SU-DHL-6 (cell line): ENCODE data around the gene SPNS2.

Experiments used
- H2AFZ ChIP-seq: fragments of 200-600 bp; sonication (generic); 2 replicates; pipeline ENCODE4 v1.6.1; 2014; ENCODE audit warnings: low read depth, mild to moderate bottlenecking, moderate library complexity, mixed read lengths, antibody characterized with exemption, low read length; ENCODE audit not compliant: severe bottlenecking
- H3F3A ChIP-seq: fragments of 200-600 bp; shearing (Covaris generic); 2 replicates; pipeline ENCODE4 v1.6.0; 2016; ENCODE audit warnings: antibody characterized with exemption, mild to moderate bottlenecking; ENCODE audit not compliant: insufficient read depth
- H3K27ac ChIP-seq: fragments of 200-600 bp; sonication (generic); 2 replicates; pipeline ENCODE4 v1.5.1; 2016; ENCODE audit warnings: low read depth, mild to moderate bottlenecking, low read length, moderate library complexity, mixed read lengths
- H3K27me3 ChIP-seq: fragments of 200-600 bp; sonication (generic), shearing (Covaris generic); 2 replicates; pipeline ENCODE4 v1.6.0; 2014; ENCODE audit warnings: mild to moderate bottlenecking, low read length
- H3K36me3 ChIP-seq: fragments of 200-600 bp; sonication (generic); 2 replicates; pipeline ENCODE4 v1.6.1; 2014; ENCODE audit warnings: mild to moderate bottlenecking, low read length, mixed read lengths
- H3K4me2 ChIP-seq: fragments of 300-600, 200-600 bp; shearing (Covaris generic), sonication (generic); 2 replicates; pipeline ENCODE4 v1.6.0; 2014; ENCODE audit warnings: low read length, low read depth, mild to moderate bottlenecking; ENCODE audit not compliant: poor library complexity, severe bottlenecking
- H3K4me3 ChIP-seq: fragments of 200-600 bp; sonication (generic); 2 replicates; pipeline ENCODE4 v1.5.1; 2014; ENCODE audit warnings: antibody characterized with exemption, low read length, mild to moderate bottlenecking, mixed read lengths; ENCODE audit not compliant: insufficient read depth, poor library complexity, severe bottlenecking
- H3K79me2 ChIP-seq: fragments of 200-600 bp; sonication (generic); 2 replicates; pipeline ENCODE4 v1.6.1; 2014; ENCODE audit warnings: mild to moderate bottlenecking, low read length, moderate library complexity; ENCODE audit not compliant: insufficient read depth
- H3K9ac ChIP-seq: fragments of 200-600 bp; sonication (generic); 2 replicates; pipeline ENCODE4 v1.7.0; 2014; ENCODE audit warnings: mild to moderate bottlenecking, low read length
- H3K9me2 ChIP-seq: fragments of 200-600 bp; sonication (generic); replicated peaks from 2 replicates; pipeline ENCODE4 v1.6.1; 2014; ENCODE audit warnings: low read length; ENCODE audit not compliant: insufficient read depth
- H3K9me3 ChIP-seq: fragments of 200-600 bp; sonication (generic); 2 replicates; pipeline ENCODE4 v1.6.1; 2014; ENCODE audit warnings: low read length, mixed read lengths; ENCODE audit not compliant: insufficient read depth
- H4K20me1 ChIP-seq: fragments of 200-600 bp; sonication (generic); 2 replicates; pipeline ENCODE4 v1.6.1; 2014; ENCODE audit warnings: low read depth, mild to moderate bottlenecking, antibody characterized with exemption, low read length, moderate library complexity, mixed read lengths
- CTCF ChIP-seq: fragments of 200-600 bp; sonication (generic); IDR thresholded peaks from one replicate; pipeline ENCODE4 v1.5.1; 2017; ENCODE audit warnings: antibody characterized with exemption, mild to moderate bottlenecking, low read length, moderate library complexity; ENCODE audit not compliant: insufficient read depth, poor library complexity, severe bottlenecking
- EZH2phosphoT487 ChIP-seq: fragments of 200-600 bp; sonication (generic), shearing (Covaris generic); conservative IDR thresholded peaks from 2 replicates; pipeline ENCODE4 v1.6.1; 2018; ENCODE audit warnings: mild to moderate bottlenecking, antibody characterized with exemption, low read length, moderate library complexity, mixed read lengths

Gene SPNS2

GRCh38 chr17:4550534-4551039 lies 51.9 kb downstream of the SPNS2 start:
- Histone ChIP-seq H3K4me3 (no peak overlapping the region), H3K79me2 (peaks cover 22% of the 10 kb centered on the region), H3K9me3 (no peaks in the 10 kb centered on the region), H3K4me2 (no peak overlapping the region), H3K27ac (no peak overlapping the region), H3K9me2 (no peaks in the 10 kb centered on the region), H2AFZ (no peak overlapping the region), H4K20me1 (no peaks in the 10 kb centered on the region), H3K36me3 (peaks cover 3% of the 10 kb centered on the region; the same call in 1 of the 2 replicates), H3K27me3 (no peaks in the 10 kb centered on the region), H3K9ac (no peak overlapping the region), H3F3A (no peaks in the 10 kb centered on the region)
- TF ChIP-seq EZH2phosphoT487 = no peak
- TF ChIP-seq CTCF = no peak

- peaks cover 3% of the 10 kb centered on the region; the same call in 1 of the 2 replicates for H3K36me3 ChIP-seq
- no peaks in the 10 kb centered on the region for H3K9me3 ChIP-seq
- TF ChIP-seq EZH2phosphoT487 (no peak), CTCF (no peak)
- no peak overlapping the region for H2AFZ ChIP-seq
- H3K4me3 ChIP-seq = no peak overlapping the region
- H3K27me3 ChIP-seq = no peaks in the 10 kb centered on the region
- H3K9ac ChIP-seq = no peak overlapping the region
- peaks cover 22% of the 10 kb centered on the region for H3K79me2 ChIP-seq
- H3K4me2 ChIP-seq = no peak overlapping the region
- H3F3A ChIP-seq = no peaks in the 10 kb centered on the region
- H3K9me2 ChIP-seq = no peaks in the 10 kb centered on the region
- no peak overlapping the region for H3K27ac ChIP-seq
- no peaks in the 10 kb centered on the region for H4K20me1 ChIP-seq
Observed at GRCh38 chr17:4551141-4551540, 52.5 kb downstream of the SPNS2 start.

GRCh38 chr17:4551796-4552525 lies 53.3 kb downstream of the SPNS2 start:
- Histone ChIP-seq H3K79me2 (peaks cover 22% of the 10 kb centered on the region), H3K36me3 (peaks cover 3% of the 10 kb centered on the region; the same call in 1 of the 2 replicates), H3F3A (no peaks in the 10 kb centered on the region), H3K9ac (no peak overlapping the region), H3K9me3 (no peaks in the 10 kb centered on the region), H2AFZ (no peak overlapping the region), H3K9me2 (no peaks in the 10 kb centered on the region), H3K4me2 (no peak overlapping the region), H4K20me1 (no peaks in the 10 kb centered on the region), H3K27me3 (no peaks in the 10 kb centered on the region), H3K27ac (no peak overlapping the region), H3K4me3 (no peak overlapping the region)
- TF ChIP-seq EZH2phosphoT487 (no peak), CTCF (no peak)
